GM12878 (cell line): ENCODE results near the gene PGAM2. TPM values are rescaled to one million over a fixed set of nuclear protein-coding genes. Genes with fewer than 3 reads are reported as not detected.

Experiments
- ATAC-seq: fragments of 200-7000 bp; cut with Tn5 transposase; 3 replicates; pipeline ENCODE4 v1.9.1; 2020; ENCODE audit warnings: mild to moderate bottlenecking, moderate library complexity
- BruUV-seq: library from RNA; stranded (reverse); fragments of 400-500 nt; replicated peaks from 2 replicates; lab custom pipeline; 2021; lab: Mats Ljungman, UMichigan
- CTCF ChIA-PET: fragments of 300-600 bp; sonication (Branson Sonifier 250); formaldehyde crosslinking; extraction: SDS; loops from one replicate; lab custom pipeline; 2021; ENCODE audit warnings: inconsistent platforms; lab: Yijun Ruan, JAX
- POLR2A ChIA-PET: fragments of 350-600 bp; formaldehyde crosslinking; extraction: SDS; loops from one replicate; lab custom pipeline; 2021; ENCODE audit warnings: inconsistent platforms; lab: Charles Lee
- RAD21 ChIA-PET: fragments of 300-600 bp; sonication (Branson Sonifier 250); formaldehyde crosslinking; loops from one replicate; lab custom pipeline; 2023; ENCODE audit warnings: antibody characterized with exemption; ENCODE audit not compliant: unreplicated experiment; lab: Charles Lee
- SMC1A ChIA-PET: fragments of 300-600 bp; sonication (Branson Sonifier 250); formaldehyde crosslinking; loops from one replicate; lab custom pipeline; 2023; ENCODE audit not compliant: unreplicated experiment, uncharacterized antibody; lab: Charles Lee
- DNase-seq: peaks from one replicate; pipeline ENCODE4 v3.0.0-alpha.2; 2011; ENCODE audit warnings: low read depth, low spot score
- FAIRE-seq: peaks from 3 replicates; lab custom pipeline; 2011; peaks lifted over from hg19 to GRCh38; lab: Jason Lieb, UNC
- H2AFZ ChIP-seq: 2 replicates; pipeline ENCODE4 v1.6.0; 2011; ENCODE audit warnings: low read depth, low read length, control low read depth; ENCODE audit not compliant: control insufficient read depth
- H3K27ac ChIP-seq: 2 replicates; pipeline ENCODE4 v1.5.1; 2011; ENCODE audit warnings: control low read depth; ENCODE audit not compliant: control insufficient read depth, insufficient read depth
- H3K27me3 ChIP-seq, 2 experiments: replicated peaks in 1 of 2; 2 replicates each; pipeline versions ENCODE4 v1.6.0 to v1.6.1; 2011; ENCODE audit warnings: low read length in 1 of 2; ENCODE audit not compliant: control insufficient read depth in 2 of 2, insufficient read depth in 2 of 2
- H3K36me3 ChIP-seq, 2 experiments: 2 replicates each; pipeline ENCODE4 v1.5.1; 2011; ENCODE audit warnings: low read length in 1 of 2; ENCODE audit not compliant: control insufficient read depth in 2 of 2, insufficient read depth in 2 of 2
- H3K4me1 ChIP-seq: 2 replicates; pipeline ENCODE4 v1.6.1; 2011; ENCODE audit warnings: mild to moderate bottlenecking, low read length, moderate library complexity, mixed read lengths; ENCODE audit not compliant: control insufficient read depth, insufficient read depth
- H3K4me2 ChIP-seq: 2 replicates; pipeline ENCODE4 v1.6.0; 2011; ENCODE audit warnings: control low read depth; ENCODE audit not compliant: control insufficient read depth, insufficient read depth
- H3K4me3 ChIP-seq: fragments of 200-600 bp; sonication (generic); 2 replicates; pipeline ENCODE4 v1.5.1; 2016
- H3K79me2 ChIP-seq: 2 replicates; pipeline ENCODE4 v1.6.0; 2011; ENCODE audit warnings: low read length; ENCODE audit not compliant: control insufficient read depth, insufficient read depth
- H3K9ac ChIP-seq: 2 replicates; pipeline ENCODE4 v1.8.0; 2011; ENCODE audit warnings: low read length, control low read depth, mixed read lengths; ENCODE audit not compliant: control insufficient read depth, insufficient read depth
- H3K9me3 ChIP-seq: replicated peaks from 3 replicates; pipeline ENCODE4 v1.5.1; 2011; ENCODE audit warnings: mild to moderate bottlenecking, low read length; ENCODE audit not compliant: control insufficient read depth, insufficient read depth
- H4K20me1 ChIP-seq: 2 replicates; pipeline ENCODE4 v1.6.0; 2011; ENCODE audit not compliant: control insufficient read depth, insufficient read depth
- DPF2 ChIP-seq: fragments of 450-650 bp; IDR thresholded peaks from 2 replicates; pipeline ENCODE4 v1.6.1; 2017; ENCODE audit warnings: mild to moderate bottlenecking
- JUND ChIP-seq: IDR thresholded peaks from 2 replicates; pipeline ENCODE4 v1.6.1; 2012; ENCODE audit warnings: low read depth, mild to moderate bottlenecking, low read length, improper control_type of control experiment, moderate library complexity
- NRF1 ChIP-seq: conservative IDR thresholded peaks from 2 replicates; pipeline ENCODE4 v1.6.1; 2011; ENCODE audit warnings: mild to moderate bottlenecking, low read depth, low read length, improper control_type of control experiment
- PML ChIP-seq: IDR thresholded peaks from 2 replicates; pipeline ENCODE4 v1.6.1; 2012; ENCODE audit warnings: low read length, inconsistent platforms
- WGBS: methylation state at CpG from one replicate; pipeline ENCODE4 v1.1.6; 2016; ENCODE audit warnings: low lambda C conversion rate; ENCODE audit not compliant: insufficient replicate concordance, insufficient coverage; ENCODE audit errors: missing lambda C conversion rate; 5-methylcytosine and 5-hydroxymethylcytosine counted together
- in situ Hi-C: fragments of 300-500 bp; cut with MboI; formaldehyde crosslinking; loops from 9 replicates; pipeline ENCODE4 v1.14.3; 2018; ENCODE audit warnings: mixed read lengths
- intact Hi-C: fragments of 100-400 bp; cut with micrococcal nuclease; formaldehyde crosslinking; loops from one replicate; pipeline ENCODE4 v1.14.2; 2022; ENCODE audit not compliant: unreplicated experiment
- polyA plus RNA-seq, 11 experiments: library from polyadenylated mRNA; depleted of rRNA in 4 of 11; unstranded in 6 of 11; stranded (reverse) in 5 of 11; fragments of >200 nt; fragmentation: Nextera tagmentation in 4 of 11; fragmentation: Illumina TruSeq in 1 of 11; extraction: Ambion mirVana in 4 of 11; extraction: Trizol in 1 of 11; gene quantifications; 1 replicate in 1 of 11; 2 replicates in 10 of 11; pipeline versions ENCODE4 v1.2.1 to v1.2.3, GENCODE V29; 2011 to 2016; ENCODE audit warnings: inconsistent platforms in 2 of 11, missing spikeins in 2 of 11, low read depth in 1 of 11
- total RNA-seq, 4 experiments: library from RNA; depleted of rRNA in 3 of 4; stranded (reverse); fragments of >200 nt in 3 of 4; fragmentation: Illumina TruSeq in 1 of 4; extraction: Trizol in 1 of 4; gene quantifications; 2 replicates each; pipeline versions ENCODE4 v1.2.1 to v1.2.3, GENCODE V29; 2013 to 2021

Gene PGAM2
- total and polyA plus RNA-seq, 10 of the 15 experiments (the other 5 are each of a cell fraction or from before 2014, with no cell fraction given): not detected

DNA sequence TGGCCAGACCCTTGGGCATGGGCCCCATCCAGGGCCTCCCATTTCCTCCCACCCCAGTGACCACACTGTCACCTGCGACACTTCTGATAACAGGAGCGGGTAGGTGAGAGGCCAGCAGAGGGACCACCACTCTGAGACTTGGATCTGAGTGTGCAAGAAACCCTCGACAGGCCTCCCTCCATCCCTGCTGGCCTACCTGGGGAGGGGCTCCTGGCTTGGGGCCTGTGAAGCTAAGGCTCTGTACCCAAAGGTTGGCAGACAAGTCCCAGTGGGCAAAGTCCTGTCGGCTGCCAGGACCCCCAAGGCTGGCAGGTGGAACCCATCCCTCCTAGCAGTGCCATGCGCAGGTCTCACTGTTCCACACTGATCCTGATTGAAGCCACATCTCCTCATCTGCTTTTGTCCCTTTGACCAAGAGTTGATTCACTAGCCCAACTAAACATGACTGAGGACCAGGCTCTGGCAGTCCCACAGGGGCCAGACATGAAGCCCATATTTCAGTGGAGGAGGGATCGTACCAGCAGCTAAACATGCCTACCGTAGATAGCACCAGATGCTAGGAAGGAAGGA lies 1.2 kb upstream of the PGAM2 start (continued):
- TF ChIP-seq DPF2 (no peak), JUND (no peak)

DNA sequence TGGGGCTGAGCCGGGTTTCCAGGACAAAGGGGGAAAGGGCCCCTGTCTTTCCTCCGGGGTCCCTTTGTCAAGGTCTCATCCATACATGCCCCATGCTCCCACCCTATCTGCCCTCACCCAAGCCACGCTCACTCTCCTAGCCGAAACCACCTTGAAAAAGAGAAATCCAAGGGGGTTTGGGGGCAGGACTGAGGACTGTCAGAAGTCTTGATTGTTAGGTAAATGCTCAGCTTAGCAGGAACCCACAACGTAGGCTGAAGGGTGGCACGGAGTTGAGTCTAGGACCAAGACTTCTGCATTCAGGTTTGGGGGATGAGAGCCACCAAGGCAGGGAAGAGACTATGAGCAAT lies 719 bp upstream of the PGAM2 start:
- H3K4me2 ChIP-seq: no peak overlapping the region
- in situ Hi-C loops: no loop called here
- H3K79me2 ChIP-seq: no peaks in the 10 kb centered on the region
- H3K9me3 ChIP-seq: no peaks in the 10 kb centered on the region
- ATAC-seq: peak; percentile 4
- H3K36me3 ChIP-seq: peaks cover 7 to 12% of the 10 kb centered on the region in 2 experiments; a peak in 3 of 4 replicates
- H3K4me1 ChIP-seq: no peaks in the 10 kb centered on the region
- CTCF ChIA-PET: interaction anchor here (1.2 kb wide), 1 partner anchor 130 kb away, joined by 3 read pairs; no protein-coding TSS in a partner anchor
- FAIRE-seq: no peak
- H4K20me1 ChIP-seq: no peaks in the 10 kb centered on the region
- H2AFZ ChIP-seq: no peak overlapping the region
- H3K27ac ChIP-seq: no peak overlapping the region
- no peaks in the 10 kb centered on the region for H3K27me3 ChIP-seq
- 1% methylated on average over 6 of the region's 6 CpGs for WGBS
- no TSS peak for BruUV-seq
- SMC1A ChIA-PET: interaction anchor here (0.7 kb wide), 1 partner anchor 11 kb away, joined by 3 read pairs; no protein-coding TSS in a partner anchor
- no peak for DNase-seq
- POLR2A ChIA-PET: interaction anchor here (1.4 kb wide), 1 partner anchor 15 kb away, joined by 3 read pairs; no protein-coding TSS in a partner anchor
- intact Hi-C loops: no loop called here
- H3K9ac ChIP-seq: no peak overlapping the region
- peak; percentile 18; the same call in 1 of the 2 replicates for TF ChIP-seq PML
- no peak for TF ChIP-seq NRF1
- RAD21 ChIA-PET: interaction anchor here (1.0 kb wide), 1 partner anchor 131 kb away, joined by 3 read pairs; no protein-coding TSS in a partner anchor
- no peak overlapping the region for H3K4me3 ChIP-seq
